HEK293 (cell line): Measurements from ENCODE around the gene CTAGE1.

Experiments used
- CTCF ChIA-PET: fragments of 350-600 bp; formaldehyde crosslinking; extraction: SDS; loops from one replicate; lab custom pipeline; 2021; ENCODE audit warnings: antibody characterized with exemption; lab: Yijun Ruan, JAX
- POLR2A ChIA-PET: fragments of 300-600 bp; formaldehyde crosslinking; extraction: SDS; loops from one replicate; lab custom pipeline; 2020; ENCODE audit warnings: antibody characterized with exemption, inconsistent platforms; lab: Yijun Ruan, JAX
- H3K27ac ChIP-seq: fragments of 200-500 bp; sonication (Bioruptor generic); 2 replicates; pipeline ENCODE4 v1.5.1; 2014; ENCODE audit warnings: low read depth, low read length, control low read depth, inconsistent platforms; ENCODE audit errors: extremely low read depth
- H3K36me3 ChIP-seq, 2 experiments: fragments of 200-500 bp in 1 of 2; sonication (Bioruptor generic) in 1 of 2; 1 replicate in 1 of 2; 2 replicates in 1 of 2; pipeline ENCODE4 v1.5.1; 2014 to 2017; ENCODE audit warnings: inconsistent platforms in 2 of 2, low read length in 2 of 2; ENCODE audit not compliant: control insufficient read depth in 2 of 2, insufficient read depth in 1 of 2
- H3K4me1 ChIP-seq: fragments of 200-500 bp; sonication (Bioruptor generic); 2 replicates; pipeline ENCODE4 v1.5.1; 2014; ENCODE audit warnings: mild to moderate bottlenecking, low read length, inconsistent platforms; ENCODE audit not compliant: control insufficient read depth, insufficient read depth
- H3K4me3 ChIP-seq: 2 replicates; pipeline ENCODE4 v1.5.1; 2011; ENCODE audit warnings: low read depth, mild to moderate bottlenecking, control low read depth, low read length, moderate library complexity
- H3K9me3 ChIP-seq: fragments of 200-500 bp; sonication (Bioruptor generic); 2 replicates; pipeline ENCODE4 v1.5.1; 2014; ENCODE audit warnings: low read depth, low read length, inconsistent platforms; ENCODE audit not compliant: control insufficient read depth, insufficient read depth
- ATF2 ChIP-seq: fragments of 450-650 bp; formaldehyde crosslinking; IDR thresholded peaks from 2 replicates; pipeline ENCODE4 v1.5.1; 2016; ENCODE audit warnings: missing biosample characterization, missing genetic modification characterization, low read depth
- CTCF ChIP-seq: fragments of 450-650 bp; formaldehyde crosslinking; IDR thresholded peaks from 2 replicates; pipeline ENCODE4 v1.5.1; 2016; ENCODE audit warnings: missing biosample characterization, missing genetic modification characterization
- EGR2 ChIP-seq: fragments of 450-650 bp; formaldehyde crosslinking; IDR thresholded peaks from 2 replicates; pipeline ENCODE4 v1.5.1; 2016; ENCODE audit warnings: low read depth, missing biosample characterization, missing genetic modification characterization
- IKZF3 ChIP-seq: fragments of 450-650 bp; IDR thresholded peaks from 2 replicates; pipeline ENCODE4 v1.5.0; 2018; ENCODE audit warnings: missing biosample characterization, mild to moderate bottlenecking, missing genetic modification characterization, moderate library complexity
- KLF16 ChIP-seq: fragments of 450-650 bp; formaldehyde crosslinking; IDR thresholded peaks from 2 replicates; pipeline ENCODE4 v1.5.1; 2017; ENCODE audit warnings: missing biosample characterization, missing genetic modification characterization
- PRDM1 ChIP-seq: fragments of 450-650 bp; formaldehyde crosslinking; IDR thresholded peaks from 2 replicates; pipeline ENCODE4; 2016; ENCODE audit warnings: missing biosample characterization, missing genetic modification characterization
- TRIM28 ChIP-seq: IDR thresholded peaks from 2 replicates; pipeline ENCODE4 v1.6.1; 2011; ENCODE audit warnings: low read length, control low read depth, borderline replicate concordance
- ZFHX2 ChIP-seq: fragments of 450-650 bp; formaldehyde crosslinking; conservative IDR thresholded peaks from 2 replicates; pipeline ENCODE4 v1.5.1; 2016; ENCODE audit warnings: missing biosample characterization, missing genetic modification characterization
- ZNF114 ChIP-seq: fragments of 450-650 bp; formaldehyde crosslinking; IDR thresholded peaks from 2 replicates; pipeline ENCODE4 v1.5.0; 2017; ENCODE audit warnings: missing biosample characterization, missing genetic modification characterization
- ZNF184 ChIP-seq: fragments of 450-650 bp; IDR thresholded peaks from 2 replicates; pipeline ENCODE4 v1.5.1; 2018; ENCODE audit warnings: missing biosample characterization, mild to moderate bottlenecking, missing genetic modification characterization
- ZNF211 ChIP-seq: fragments of 450-650 bp; formaldehyde crosslinking; IDR thresholded peaks from 2 replicates; pipeline ENCODE4 v1.5.1; 2016; ENCODE audit warnings: low read depth, missing biosample characterization, missing genetic modification characterization
- ZNF223 ChIP-seq: fragments of 450-650 bp; formaldehyde crosslinking; IDR thresholded peaks from 2 replicates; pipeline ENCODE4 v1.5.1; 2016; ENCODE audit warnings: missing biosample characterization, missing genetic modification characterization
- ZNF266 ChIP-seq: fragments of 450-650 bp; formaldehyde crosslinking; IDR thresholded peaks from 2 replicates; pipeline ENCODE4 v1.5.1; 2016; ENCODE audit warnings: missing biosample characterization, missing genetic modification characterization, low read depth
- ZNF324 ChIP-seq: fragments of 450-650 bp; formaldehyde crosslinking; IDR thresholded peaks from 2 replicates; pipeline ENCODE4 v1.5.1; 2016; ENCODE audit warnings: missing biosample characterization, missing genetic modification characterization
- ZNF335 ChIP-seq: fragments of 450-650 bp; formaldehyde crosslinking; conservative IDR thresholded peaks from 2 replicates; pipeline ENCODE4 v1.5.1; 2016; ENCODE audit warnings: missing biosample characterization, missing genetic modification characterization
- ZNF341 ChIP-seq: fragments of 450-650 bp; formaldehyde crosslinking; IDR thresholded peaks from 2 replicates; pipeline ENCODE4; 2016; ENCODE audit warnings: low read depth, missing biosample characterization, missing genetic modification characterization
- ZNF366 ChIP-seq: fragments of 450-650 bp; formaldehyde crosslinking; conservative IDR thresholded peaks from 2 replicates; pipeline ENCODE4 v1.5.1; 2016; ENCODE audit warnings: missing biosample characterization, missing genetic modification characterization
- ZNF488 ChIP-seq: fragments of 450-650 bp; formaldehyde crosslinking; IDR thresholded peaks from 2 replicates; pipeline ENCODE4 v1.5.1; 2016; ENCODE audit warnings: missing biosample characterization, missing genetic modification characterization
- ZNF514 ChIP-seq: fragments of 450-650 bp; formaldehyde crosslinking; IDR thresholded peaks from 2 replicates; pipeline ENCODE4 v1.5.1; 2016; ENCODE audit warnings: missing biosample characterization, missing genetic modification characterization
- ZNF558 ChIP-seq: fragments of 450-650 bp; formaldehyde crosslinking; IDR thresholded peaks from 2 replicates; pipeline ENCODE4 v1.5.1; 2016; ENCODE audit warnings: missing biosample characterization, missing genetic modification characterization
- ZNF600 ChIP-seq: fragments of 450-650 bp; formaldehyde crosslinking; IDR thresholded peaks from 2 replicates; pipeline ENCODE4 v1.5.1; 2016; ENCODE audit warnings: missing biosample characterization, missing genetic modification characterization
- ZNF610 ChIP-seq: fragments of 450-650 bp; formaldehyde crosslinking; IDR thresholded peaks from 2 replicates; pipeline ENCODE4 v1.5.1; 2016; ENCODE audit warnings: missing biosample characterization, missing genetic modification characterization, borderline replicate concordance
- ZNF623 ChIP-seq: fragments of 450-650 bp; formaldehyde crosslinking; IDR thresholded peaks from 2 replicates; pipeline ENCODE4 v1.5.1; 2016; ENCODE audit warnings: missing biosample characterization, missing genetic modification characterization
- ZNF677 ChIP-seq: fragments of 450-650 bp; IDR thresholded peaks from 2 replicates; pipeline ENCODE4 v1.5.0; 2018; ENCODE audit warnings: missing biosample characterization, mild to moderate bottlenecking, missing genetic modification characterization, moderate library complexity
- ZNF776 ChIP-seq: fragments of 450-650 bp; formaldehyde crosslinking; IDR thresholded peaks from 2 replicates; pipeline ENCODE4 v1.5.0; 2017; ENCODE audit warnings: missing biosample characterization, missing genetic modification characterization, borderline replicate concordance
- ZSCAN4 ChIP-seq: fragments of 450-650 bp; formaldehyde crosslinking; IDR thresholded peaks from 2 replicates; pipeline ENCODE4 v1.5.1; 2017; ENCODE audit warnings: missing biosample characterization, missing genetic modification characterization
- ZXDB ChIP-seq: fragments of 450-650 bp; formaldehyde crosslinking; IDR thresholded peaks from 2 replicates; pipeline ENCODE4 v1.5.1; 2016; ENCODE audit warnings: missing biosample characterization, missing genetic modification characterization

CTAGE1 gene

GRCh38 chr18:22455425-22456115 lies 37.9 kb upstream of the CTAGE1 start:
- Histone ChIP-seq H3K27ac (no peak overlapping the region), H3K4me1 (no peaks in the 10 kb centered on the region), H3K9me3 (no peaks in the 10 kb centered on the region), H3K36me3 (no peaks in the 10 kb centered on the region), H3K4me3 (no peak overlapping the region)
- ChIA-PET POLR2A (no interaction called here), CTCF (interaction anchor here (0.6 kb wide), 1 partner anchor 41 kb away, joined by 3 read pairs; no protein-coding TSS in a partner anchor)
- TF ChIP-seq ZNF488 (tag by site-specific recombination): no peak
- 0 out of 2 replicates have a peak, but pooled peaks have one; percentile 6 for TF ChIP-seq TRIM28
- no peak for TF ChIP-seq ZNF266 (tag by site-specific recombination)
- TF ChIP-seq ZNF677: no peak
- TF ChIP-seq ZNF341: no peak
- TF ChIP-seq ZXDB (tag by site-specific recombination): no peak
- TF ChIP-seq ZNF184: no peak
- no peak for TF ChIP-seq IKZF3 (tag by site-specific recombination)
- no peak for TF ChIP-seq ZNF558 (tag by site-specific recombination)
- TF ChIP-seq PRDM1 (tag by site-specific recombination): 0 out of 2 replicates have a peak, but pooled peaks have one; percentile 12
- TF ChIP-seq EGR2 (tag by site-specific recombination): peak; percentile 23; the same call in 1 of the 2 replicates
- TF ChIP-seq ZNF114 (tag by site-specific recombination): no peak
- no peak for TF ChIP-seq ZNF623 (tag by site-specific recombination)
- TF ChIP-seq ZSCAN4 (tag by site-specific recombination): peak; percentile 41; the same call in 1 of the 2 replicates
- TF ChIP-seq ZFHX2 (tag by site-specific recombination): peak; percentile 68
- no peak for TF ChIP-seq CTCF
- TF ChIP-seq ZNF335 (tag by site-specific recombination): peak; percentile 62
- TF ChIP-seq ZNF610 (tag by site-specific recombination): no peak
- TF ChIP-seq ZNF366 (tag by site-specific recombination): peak; percentile 47; the same call in 1 of the 2 replicates
- TF ChIP-seq ZNF514 (tag by site-specific recombination): no peak
- TF ChIP-seq ZNF776: no peak
- peak; percentile 93 for TF ChIP-seq ZNF600
- no peak for TF ChIP-seq ZNF324 (tag by site-specific recombination)
- no peak for TF ChIP-seq ZNF223 (tag by site-specific recombination)
- no peak for TF ChIP-seq ZNF211
- TF ChIP-seq KLF16 (tag by site-specific recombination): no peak
- peak; percentile 81 for TF ChIP-seq ATF2 (tag by site-specific recombination)
